WTC11 (cell line): ENCODE measurements around the gene CCSER1. TPM values are rescaled to one million over a fixed set of nuclear protein-coding genes. Genes with fewer than 3 reads are reported as not detected.
A peak's percentile ranks its signal among the peaks of the same experiment; 100 is the strongest.

ENCODE experiments used
- ATAC-seq: fragments of 200-7000 bp; cut with Tn5 transposase; 2 replicates; pipeline ENCODE4 v1.10.0; 2021; ENCODE audit warnings: mild to moderate bottlenecking, moderate library complexity
- CTCF ChIA-PET: fragments of 300-600 bp; sonication (Branson Sonifier 250); formaldehyde crosslinking; loops from one replicate; lab custom pipeline; 2021; ENCODE audit warnings: antibody characterized with exemption; lab: Charles Lee
- POLR2A ChIA-PET: fragments of 350-600 bp; sonication (Branson Sonifier 250); formaldehyde crosslinking; loops from one replicate; lab custom pipeline; 2021; ENCODE audit warnings: antibody characterized with exemption; lab: Charles Lee
- DNase-seq: peaks from one replicate; pipeline ENCODE4 v3.0.0; 2021; ENCODE audit warnings: low spot score
- H3K27ac Mint-ChIP-seq: 2 replicates; pipeline ENCODE4 v1.8.0; 2021; ENCODE audit warnings: mixed read lengths
- H3K27me3 Mint-ChIP-seq: 2 replicates; pipeline ENCODE4 v1.8.0; 2021; ENCODE audit warnings: low read depth, mild to moderate bottlenecking, moderate library complexity, mixed read lengths
- H3K36me3 Mint-ChIP-seq: 2 replicates; pipeline ENCODE4 v1.8.0; 2021; ENCODE audit warnings: mixed read lengths
- H3K4me1 Mint-ChIP-seq: 2 replicates; pipeline ENCODE4 v1.8.0; 2022; ENCODE audit warnings: mixed read lengths
- H3K4me3 Mint-ChIP-seq: 2 replicates; pipeline ENCODE4 v1.8.0; 2021; ENCODE audit warnings: mild to moderate bottlenecking, moderate library complexity, mixed read lengths
- H3K9me3 Mint-ChIP-seq: 2 replicates; pipeline ENCODE4 v1.8.0; 2021; ENCODE audit warnings: mixed read lengths
- CBFB ChIP-seq: sonication (generic); formaldehyde crosslinking; IDR thresholded peaks from 2 replicates; pipeline ENCODE4 v1.8.1; 2022; ENCODE audit warnings: mild to moderate bottlenecking, low read depth, missing genetic modification reagents
- GABPB1 ChIP-seq: sonication (generic); formaldehyde crosslinking; IDR thresholded peaks from 2 replicates; pipeline ENCODE4 v1.8.1; 2023; ENCODE audit warnings: mild to moderate bottlenecking, missing genetic modification reagents
- JAZF1 ChIP-seq: fragments of 250-450 bp; sonication (Bioruptor Pico); IDR thresholded peaks from 2 replicates; pipeline ENCODE4 v1.9.0; 2021; ENCODE audit warnings: moderate library complexity, mild to moderate bottlenecking, inconsistent platforms
- MYBL2 ChIP-seq: sonication (generic); formaldehyde crosslinking; IDR thresholded peaks from 2 replicates; pipeline ENCODE4 v1.8.1; 2023; ENCODE audit warnings: mild to moderate bottlenecking, moderate library complexity, missing genetic modification reagents
- NFYB ChIP-seq: sonication (generic); formaldehyde crosslinking; conservative IDR thresholded peaks from 2 replicates; pipeline ENCODE4 v1.8.0; 2022; ENCODE audit warnings: low read depth, missing genetic modification reagents
- RORB ChIP-seq: fragments of 250-450 bp; sonication (Bioruptor Pico); IDR thresholded peaks from 2 replicates; pipeline ENCODE4 v1.9.0; 2021; ENCODE audit warnings: mild to moderate bottlenecking
- SMAD3 ChIP-seq: sonication (generic); formaldehyde crosslinking; IDR thresholded peaks from 2 replicates; pipeline ENCODE4 v1.8.0; 2022; ENCODE audit warnings: missing genetic modification reagents, mild to moderate bottlenecking, borderline replicate concordance
- ZNF219 ChIP-seq: sonication (generic); formaldehyde crosslinking; IDR thresholded peaks from 2 replicates; pipeline ENCODE4 v1.8.0; 2023; ENCODE audit warnings: missing genetic modification reagents, mild to moderate bottlenecking, borderline replicate concordance
- ZNF317 ChIP-seq: sonication (generic); formaldehyde crosslinking; IDR thresholded peaks from 2 replicates; pipeline ENCODE4 v1.8.1; 2023; ENCODE audit warnings: low read depth, mild to moderate bottlenecking, moderate library complexity, missing genetic modification reagents, borderline replicate concordance
- ZNF423 ChIP-seq: fragments of 250-450 bp; sonication (Bioruptor Pico); IDR thresholded peaks from 2 replicates; pipeline ENCODE4 v2.1.2; 2022; ENCODE audit warnings: mild to moderate bottlenecking, moderate library complexity
- total RNA-seq: library from RNA; stranded (reverse); gene quantifications from 3 replicates; pipeline ENCODE4 v1.2.3, GENCODE V29; 2021
- TF ChIP-seq, protein P1 (sequence below): fragments of 250-450 bp; sonication (Bioruptor Pico); IDR thresholded peaks from 2 replicates; pipeline ENCODE4 v1.9.0; 2021; ENCODE audit warnings: mild to moderate bottlenecking, borderline replicate concordance
- TF ChIP-seq, protein P2 (sequence below): fragments of 250-450 bp; sonication (Bioruptor Pico); conservative IDR thresholded peaks from 2 replicates; pipeline ENCODE4 v1.9.0; 2021; ENCODE audit warnings: mild to moderate bottlenecking
- TF ChIP-seq, protein P3 (sequence below): sonication (generic); formaldehyde crosslinking; IDR thresholded peaks from 2 replicates; pipeline ENCODE4 v1.8.1; 2023; ENCODE audit warnings: mild to moderate bottlenecking, missing genetic modification reagents
- TF ChIP-seq, protein P4 (sequence below): fragments of 250-450 bp; sonication (Bioruptor Pico); IDR thresholded peaks from 2 replicates; pipeline ENCODE4 v1.9.0; 2021; ENCODE audit warnings: moderate library complexity, mild to moderate bottlenecking, inconsistent platforms, borderline replicate concordance
- TF ChIP-seq, protein P5 (sequence below): sonication (generic); formaldehyde crosslinking; IDR thresholded peaks from 2 replicates; pipeline ENCODE4 v1.8.1; 2023; ENCODE audit warnings: mild to moderate bottlenecking, missing genetic modification reagents

The CCSER1 gene
- total RNA-seq, 1 experiment from 2014 or later, result 0.87 TPM

DNA sequence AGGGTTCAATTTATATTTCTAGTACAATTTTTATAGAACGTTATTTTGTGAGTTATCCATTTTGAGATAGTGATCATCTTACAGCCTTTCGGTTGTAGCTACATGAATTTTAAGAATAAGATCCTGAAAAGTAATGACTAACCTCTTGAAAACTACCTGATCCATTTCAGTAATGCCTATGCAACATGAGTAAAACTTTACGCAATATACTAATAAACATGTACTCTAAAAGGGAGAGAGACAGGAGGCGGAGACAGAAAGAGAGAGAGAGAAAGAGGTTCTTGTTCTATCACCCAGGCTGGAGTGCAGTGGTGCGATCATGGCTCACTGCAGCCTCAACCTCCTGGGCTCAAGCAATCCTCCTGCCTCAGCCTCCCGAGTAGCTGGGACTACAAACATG is 816.1 kb downstream of the CCSER1 start:
- CTCF ChIA-PET, result no interaction called here
- POLR2A ChIA-PET, result no interaction called here
- no peaks in the 10 kb centered on the region for H3K27me3 Mint-ChIP-seq
- H3K4me1 Mint-ChIP-seq, result peaks cover 4% of the 10 kb centered on the region
- no peak for ATAC-seq
- no peak overlapping the region for H3K4me3 Mint-ChIP-seq
- H3K27ac Mint-ChIP-seq, result no peak overlapping the region
- no peaks in the 10 kb centered on the region for H3K9me3 Mint-ChIP-seq
- no peak for DNase-seq
- TF ChIP-seq GABPB1 (CRISPR knock-in tag) (peak; percentile 69), ZNF317 (CRISPR knock-in tag) (no peak), CBFB (no peak), ZNF219 (CRISPR knock-in tag) (no peak)
- TF ChIP-seq, protein P1, sequence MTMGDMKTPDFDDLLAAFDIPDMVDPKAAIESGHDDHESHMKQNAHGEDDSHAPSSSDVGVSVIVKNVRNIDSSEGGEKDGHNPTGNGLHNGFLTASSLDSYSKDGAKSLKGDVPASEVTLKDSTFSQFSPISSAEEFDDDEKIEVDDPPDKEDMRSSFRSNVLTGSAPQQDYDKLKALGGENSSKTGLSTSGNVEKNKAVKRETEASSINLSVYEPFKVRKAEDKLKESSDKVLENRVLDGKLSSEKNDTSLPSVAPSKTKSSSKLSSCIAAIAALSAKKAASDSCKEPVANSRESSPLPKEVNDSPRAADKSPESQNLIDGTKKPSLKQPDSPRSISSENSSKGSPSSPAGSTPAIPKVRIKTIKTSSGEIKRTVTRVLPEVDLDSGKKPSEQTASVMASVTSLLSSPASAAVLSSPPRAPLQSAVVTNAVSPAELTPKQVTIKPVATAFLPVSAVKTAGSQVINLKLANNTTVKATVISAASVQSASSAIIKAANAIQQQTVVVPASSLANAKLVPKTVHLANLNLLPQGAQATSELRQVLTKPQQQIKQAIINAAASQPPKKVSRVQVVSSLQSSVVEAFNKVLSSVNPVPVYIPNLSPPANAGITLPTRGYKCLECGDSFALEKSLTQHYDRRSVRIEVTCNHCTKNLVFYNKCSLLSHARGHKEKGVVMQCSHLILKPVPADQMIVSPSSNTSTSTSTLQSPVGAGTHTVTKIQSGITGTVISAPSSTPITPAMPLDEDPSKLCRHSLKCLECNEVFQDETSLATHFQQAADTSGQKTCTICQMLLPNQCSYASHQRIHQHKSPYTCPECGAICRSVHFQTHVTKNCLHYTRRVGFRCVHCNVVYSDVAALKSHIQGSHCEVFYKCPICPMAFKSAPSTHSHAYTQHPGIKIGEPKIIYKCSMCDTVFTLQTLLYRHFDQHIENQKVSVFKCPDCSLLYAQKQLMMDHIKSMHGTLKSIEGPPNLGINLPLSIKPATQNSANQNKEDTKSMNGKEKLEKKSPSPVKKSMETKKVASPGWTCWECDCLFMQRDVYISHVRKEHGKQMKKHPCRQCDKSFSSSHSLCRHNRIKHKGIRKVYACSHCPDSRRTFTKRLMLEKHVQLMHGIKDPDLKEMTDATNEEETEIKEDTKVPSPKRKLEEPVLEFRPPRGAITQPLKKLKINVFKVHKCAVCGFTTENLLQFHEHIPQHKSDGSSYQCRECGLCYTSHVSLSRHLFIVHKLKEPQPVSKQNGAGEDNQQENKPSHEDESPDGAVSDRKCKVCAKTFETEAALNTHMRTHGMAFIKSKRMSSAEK, result no peak
- H3K36me3 Mint-ChIP-seq, result no peaks in the 10 kb centered on the region

DNA sequence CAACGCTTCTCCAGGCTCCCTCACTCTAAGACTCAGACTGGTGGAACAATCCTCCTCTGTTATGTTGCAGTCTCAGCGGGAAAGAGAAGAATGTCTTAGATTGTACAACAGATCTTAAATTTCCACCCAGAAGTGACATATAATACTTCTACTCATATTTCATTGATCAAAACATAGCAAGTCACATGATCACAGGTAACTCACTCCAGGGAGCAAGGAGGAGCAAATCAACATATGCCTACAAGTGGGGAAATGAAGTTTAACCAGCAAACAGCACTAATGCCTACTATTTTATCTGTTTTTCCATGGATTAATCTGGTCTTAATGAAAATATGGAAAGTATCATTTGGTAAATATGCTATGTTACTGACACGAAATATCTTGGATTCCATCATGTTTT is 819.8 kb downstream of the CCSER1 start:
- TF ChIP-seq, protein P2, sequence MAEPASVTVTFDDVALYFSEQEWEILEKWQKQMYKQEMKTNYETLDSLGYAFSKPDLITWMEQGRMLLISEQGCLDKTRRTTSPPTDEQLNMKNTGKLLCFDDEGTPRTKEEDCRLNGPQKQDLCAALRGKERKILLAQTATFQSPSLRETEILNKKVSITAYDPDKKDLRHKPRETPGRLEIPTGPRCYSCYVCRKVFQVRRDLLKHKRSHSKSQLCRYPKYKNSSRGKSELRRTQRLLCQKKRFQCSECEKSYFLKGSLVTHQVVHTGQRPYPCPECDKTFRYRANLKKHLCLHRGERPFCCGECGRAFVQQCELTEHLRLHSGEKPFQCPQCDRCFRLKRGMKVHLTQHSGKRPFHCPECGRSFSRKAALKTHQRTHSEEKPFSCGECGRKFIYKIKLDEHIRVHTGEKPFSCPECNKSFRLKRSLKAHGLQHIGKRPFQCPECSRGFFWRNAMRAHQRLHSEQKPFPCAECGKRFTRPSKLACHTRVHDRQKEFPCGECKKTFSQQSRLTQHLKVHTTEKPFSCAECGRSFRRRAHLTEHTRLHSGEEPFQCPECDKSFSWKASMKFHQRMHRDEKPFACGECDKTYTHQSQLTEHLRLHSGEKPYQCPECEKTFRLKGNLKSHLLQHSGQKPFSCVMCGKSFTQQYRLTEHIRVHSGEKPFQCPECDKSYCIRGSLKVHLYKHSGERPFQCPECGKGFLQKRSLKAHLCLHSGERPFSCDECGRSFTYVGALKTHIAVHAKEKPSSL (CRISPR knock-in tag), result no peak
- TF ChIP-seq, protein P3, sequence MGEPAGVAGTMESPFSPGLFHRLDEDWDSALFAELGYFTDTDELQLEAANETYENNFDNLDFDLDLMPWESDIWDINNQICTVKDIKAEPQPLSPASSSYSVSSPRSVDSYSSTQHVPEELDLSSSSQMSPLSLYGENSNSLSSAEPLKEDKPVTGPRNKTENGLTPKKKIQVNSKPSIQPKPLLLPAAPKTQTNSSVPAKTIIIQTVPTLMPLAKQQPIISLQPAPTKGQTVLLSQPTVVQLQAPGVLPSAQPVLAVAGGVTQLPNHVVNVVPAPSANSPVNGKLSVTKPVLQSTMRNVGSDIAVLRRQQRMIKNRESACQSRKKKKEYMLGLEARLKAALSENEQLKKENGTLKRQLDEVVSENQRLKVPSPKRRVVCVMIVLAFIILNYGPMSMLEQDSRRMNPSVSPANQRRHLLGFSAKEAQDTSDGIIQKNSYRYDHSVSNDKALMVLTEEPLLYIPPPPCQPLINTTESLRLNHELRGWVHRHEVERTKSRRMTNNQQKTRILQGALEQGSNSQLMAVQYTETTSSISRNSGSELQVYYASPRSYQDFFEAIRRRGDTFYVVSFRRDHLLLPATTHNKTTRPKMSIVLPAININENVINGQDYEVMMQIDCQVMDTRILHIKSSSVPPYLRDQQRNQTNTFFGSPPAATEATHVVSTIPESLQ, result no peak
- no peak for TF ChIP-seq RORB
- no peak for TF ChIP-seq JAZF1 (CRISPR knock-in tag)
- no peak for DNase-seq
- no peaks in the 10 kb centered on the region for H3K36me3 Mint-ChIP-seq
- peaks cover 4% of the 10 kb centered on the region for H3K4me1 Mint-ChIP-seq
- H3K27ac Mint-ChIP-seq, result no peak overlapping the region
- H3K27me3 Mint-ChIP-seq, result no peaks in the 10 kb centered on the region
- no peak overlapping the region for H3K4me3 Mint-ChIP-seq
- ChIA-PET CTCF (no interaction called here), POLR2A (no interaction called here)
- ATAC-seq, result no peak
- no peaks in the 10 kb centered on the region for H3K9me3 Mint-ChIP-seq

DNA sequence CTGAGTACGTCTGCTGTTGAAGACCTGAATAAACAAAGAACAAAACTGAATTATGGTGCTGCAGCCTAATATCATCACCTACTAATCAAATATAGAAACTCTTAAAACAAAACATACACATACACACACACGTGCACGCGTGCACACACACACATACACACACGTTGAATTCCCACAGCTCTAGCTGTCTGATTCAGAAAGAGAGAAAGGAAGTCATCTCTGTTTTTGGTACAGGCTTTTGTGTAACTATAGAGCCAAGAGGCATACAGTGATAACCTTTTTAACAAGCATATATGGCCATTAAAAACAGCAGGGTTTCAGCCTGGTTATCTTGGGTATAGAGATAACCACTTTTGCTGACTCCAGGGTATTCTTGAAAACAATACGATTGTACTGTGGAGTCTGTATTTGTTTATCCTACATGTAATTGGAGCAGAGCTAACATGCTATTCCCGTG is 823.2 kb downstream of the CCSER1 start:
- no peak for ATAC-seq
- no peak overlapping the region for H3K27ac Mint-ChIP-seq
- ChIA-PET POLR2A (no interaction called here), CTCF (interaction anchor here (1.3 kb wide), 1 partner anchor 10 kb away, joined by 3 read pairs; no protein-coding TSS in a partner anchor)
- no peaks in the 10 kb centered on the region for H3K27me3 Mint-ChIP-seq
- no peaks in the 10 kb centered on the region for H3K36me3 Mint-ChIP-seq
- no peak overlapping the region for H3K4me3 Mint-ChIP-seq
- no peak for DNase-seq
- no peaks in the 10 kb centered on the region for H3K9me3 Mint-ChIP-seq
- TF ChIP-seq SMAD3 (no peak), MYBL2 (CRISPR knock-in tag) (no peak)
- no peaks in the 10 kb centered on the region for H3K4me1 Mint-ChIP-seq

DNA sequence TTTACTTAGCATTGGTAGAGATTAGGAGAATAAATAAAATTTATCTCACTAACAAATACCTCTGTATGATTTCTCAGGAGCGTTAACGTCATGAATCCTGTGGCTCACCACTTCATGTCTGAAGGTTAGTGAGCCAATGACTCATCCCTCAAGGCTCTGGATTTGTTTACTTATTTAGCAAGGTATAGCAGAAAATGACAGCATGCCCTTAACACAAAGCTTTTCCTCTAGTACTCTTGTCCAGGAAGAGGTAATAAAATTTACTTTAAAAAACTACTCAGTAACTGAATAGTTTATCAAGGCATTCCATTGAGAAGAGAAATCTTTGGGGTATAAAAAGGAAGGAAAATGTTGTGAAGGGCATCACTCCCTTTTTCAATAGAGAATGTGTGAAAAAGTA is 823.8 kb downstream of the CCSER1 start:
- ATAC-seq (no peak), DNase-seq (no peak)
- Mint-ChIP-seq H3K27ac (no peak overlapping the region), H3K9me3 (no peaks in the 10 kb centered on the region), H3K4me1 (no peaks in the 10 kb centered on the region), H3K4me3 (no peak overlapping the region), H3K27me3 (no peaks in the 10 kb centered on the region), H3K36me3 (no peaks in the 10 kb centered on the region)
- ChIA-PET POLR2A (no interaction called here), CTCF (interaction anchor here (1.3 kb wide), 1 partner anchor 9 kb away, joined by 3 read pairs; no protein-coding TSS in a partner anchor)
- TF ChIP-seq NFYB (CRISPR knock-in tag) (no peak), JAZF1 (CRISPR knock-in tag) (no peak), ZNF423 (CRISPR knock-in tag) (no peak)
- TF ChIP-seq, protein P4, sequence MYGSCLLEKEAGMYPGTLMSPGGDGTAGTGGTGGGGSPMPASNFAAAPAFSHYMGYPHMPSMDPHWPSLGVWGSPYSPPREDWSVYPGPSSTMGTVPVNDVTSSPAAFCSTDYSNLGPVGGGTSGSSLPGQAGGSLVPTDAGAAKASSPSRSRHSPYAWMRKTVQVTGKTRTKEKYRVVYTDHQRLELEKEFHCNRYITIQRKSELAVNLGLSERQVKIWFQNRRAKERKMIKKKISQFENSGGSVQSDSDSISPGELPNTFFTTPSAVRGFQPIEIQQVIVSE (CRISPR knock-in tag), result no peak
- TF ChIP-seq, protein P5, sequence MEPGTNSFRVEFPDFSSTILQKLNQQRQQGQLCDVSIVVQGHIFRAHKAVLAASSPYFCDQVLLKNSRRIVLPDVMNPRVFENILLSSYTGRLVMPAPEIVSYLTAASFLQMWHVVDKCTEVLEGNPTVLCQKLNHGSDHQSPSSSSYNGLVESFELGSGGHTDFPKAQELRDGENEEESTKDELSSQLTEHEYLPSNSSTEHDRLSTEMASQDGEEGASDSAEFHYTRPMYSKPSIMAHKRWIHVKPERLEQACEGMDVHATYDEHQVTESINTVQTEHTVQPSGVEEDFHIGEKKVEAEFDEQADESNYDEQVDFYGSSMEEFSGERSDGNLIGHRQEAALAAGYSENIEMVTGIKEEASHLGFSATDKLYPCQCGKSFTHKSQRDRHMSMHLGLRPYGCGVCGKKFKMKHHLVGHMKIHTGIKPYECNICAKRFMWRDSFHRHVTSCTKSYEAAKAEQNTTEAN (CRISPR knock-in tag), result no peak
- TF ChIP-seq, protein P2 (CRISPR knock-in tag), result no peak
